Daoy (cell line): ENCODE results near the gene NDE1. TPM values are rescaled to one million over a fixed set of nuclear protein-coding genes. Genes with fewer than 3 reads are reported as not detected.
"Not testable (repeated sequence)": the region's sequence is repeated elsewhere in the genome, so short reads cannot be mapped to it uniquely, and the experiment has no call there.

Experiments
- DNase-seq: peaks from one replicate; pipeline ENCODE4 v3.0.0-alpha.2; 2015; ENCODE audit warnings: low read depth
- total RNA-seq: library from RNA; depleted of rRNA; stranded (reverse); fragments of >200 nt; shearing (Covaris generic); gene quantifications from 2 replicates; pipeline ENCODE4 v1.2.3, GENCODE V29; 2014

The NDE1 gene
- total RNA-seq, 1 experiment from 2014 or later, result 42.7 TPM

DNA sequence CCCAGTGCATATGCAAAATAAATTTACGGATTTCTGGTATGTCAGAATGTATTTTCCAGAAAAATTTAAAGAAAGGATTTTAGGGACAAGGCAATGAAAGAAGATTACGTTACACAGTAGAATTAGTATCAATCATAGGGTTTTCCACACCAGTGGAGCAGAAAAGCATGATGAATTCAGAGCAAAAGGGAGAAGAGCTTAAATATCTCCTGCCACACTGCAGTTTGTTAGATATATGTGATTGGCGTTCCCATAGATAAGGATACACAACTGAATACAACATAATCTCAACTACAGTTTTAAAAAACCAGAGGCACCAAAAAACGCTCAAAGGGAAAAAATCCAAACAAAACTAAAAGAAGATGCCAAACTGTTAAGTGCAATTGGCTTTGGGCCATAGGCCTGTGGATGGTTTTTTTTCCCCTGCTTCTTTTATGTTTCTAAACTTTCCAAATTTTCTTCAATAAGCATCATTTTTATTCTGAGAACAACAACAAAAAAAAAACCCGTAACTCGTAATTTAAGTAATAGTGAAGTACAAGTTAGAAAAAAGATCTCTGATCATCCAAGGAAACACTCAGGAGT lies 29.3 kb upstream of the NDE1 start:
- DNase-seq, result no peak

- DNase-seq, result no peak
Measured at GRCh38 chr16:15621456-15621855, 28.6 kb upstream of the NDE1 start.

- no peak for DNase-seq
Measured at GRCh38 chr16:15621889-15622288, 28.2 kb upstream of the NDE1 start.

DNA sequence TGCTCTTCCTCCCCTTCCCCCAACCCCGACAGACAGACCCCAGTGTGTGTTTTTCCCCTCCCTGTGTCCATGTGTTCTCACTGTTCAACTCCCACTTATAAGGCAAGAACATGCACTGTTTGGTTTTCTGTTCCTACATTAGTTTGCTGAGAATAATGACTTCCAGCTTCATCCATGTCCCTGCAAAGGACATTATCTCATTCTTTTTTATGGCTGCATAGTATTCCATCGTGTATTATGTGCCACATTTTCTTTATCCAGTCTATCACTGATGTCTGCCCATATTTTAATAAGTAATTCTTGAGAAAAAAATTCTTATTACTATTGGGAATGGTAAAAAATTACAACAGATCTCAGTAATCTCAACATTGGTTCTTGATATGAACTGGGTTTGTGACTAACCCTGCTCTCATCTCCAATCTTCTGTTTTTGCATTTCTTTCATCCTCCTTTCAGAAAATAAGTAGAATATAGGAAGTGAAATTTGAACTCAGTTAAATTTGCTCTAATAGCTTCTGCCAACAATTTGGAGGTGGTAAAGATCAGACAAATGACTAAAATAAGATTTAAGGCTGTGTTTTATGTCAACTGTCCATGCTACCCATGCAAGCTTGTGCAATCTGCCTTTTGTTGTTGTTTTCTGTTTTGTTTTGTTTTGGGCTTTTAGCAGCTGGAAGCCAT lies 18.2 kb upstream of the NDE1 start:
- no peak for DNase-seq

DNA sequence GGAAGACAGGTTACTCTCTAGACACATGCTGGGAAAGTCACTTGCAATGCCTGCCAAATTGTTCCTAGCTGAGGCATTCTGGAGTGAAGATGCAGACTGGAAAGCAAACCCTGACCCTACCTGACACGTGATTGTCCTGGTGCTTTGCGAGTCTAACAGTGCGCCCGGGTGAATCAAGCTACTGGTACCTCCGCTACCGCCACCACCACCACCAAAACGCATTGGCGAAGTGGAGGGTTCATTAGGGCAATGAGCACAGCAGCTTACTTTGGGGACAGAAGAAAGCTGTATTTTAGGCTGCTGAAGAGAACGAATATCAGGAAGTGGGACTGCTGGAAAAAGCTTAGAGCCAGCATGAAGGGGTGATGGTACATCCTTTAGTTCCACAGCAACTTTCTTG lies 14.1 kb upstream of the NDE1 start:
- DNase-seq, result no peak

- no peak for DNase-seq
Measured at GRCh38 chr16:15636392-15636873, 13.6 kb upstream of the NDE1 start.

- no peak for DNase-seq
Measured at GRCh38 chr16:15639061-15639568, 10.9 kb upstream of the NDE1 start.

DNA sequence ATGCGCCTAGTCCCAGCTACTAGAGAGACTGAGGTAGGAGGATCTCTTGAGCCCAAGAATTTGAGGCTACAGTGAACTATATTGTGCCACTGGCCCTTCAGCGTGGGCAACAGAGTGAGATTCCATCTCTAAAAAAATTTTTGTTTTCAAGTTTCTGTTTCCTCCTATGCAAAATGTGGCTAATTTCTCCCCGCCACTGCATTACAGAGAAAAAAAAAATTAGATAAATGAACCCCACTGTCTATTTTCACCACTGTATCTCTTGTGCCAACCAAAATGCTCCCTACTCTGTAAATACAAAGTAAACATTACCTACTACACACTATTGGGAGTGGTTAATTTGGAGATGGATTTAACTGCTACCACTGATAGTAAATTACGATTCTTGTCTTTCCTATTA lies 9.1 kb upstream of the NDE1 start:
- DNase-seq, result no peak

- no peak for DNase-seq
Measured at GRCh38 chr16:15641753-15642556, 8.1 kb upstream of the NDE1 start.

- DNase-seq, result peak; percentile 64
Measured at GRCh38 chr16:15642557-15643047, 7.4 kb upstream of the NDE1 start.

DNA sequence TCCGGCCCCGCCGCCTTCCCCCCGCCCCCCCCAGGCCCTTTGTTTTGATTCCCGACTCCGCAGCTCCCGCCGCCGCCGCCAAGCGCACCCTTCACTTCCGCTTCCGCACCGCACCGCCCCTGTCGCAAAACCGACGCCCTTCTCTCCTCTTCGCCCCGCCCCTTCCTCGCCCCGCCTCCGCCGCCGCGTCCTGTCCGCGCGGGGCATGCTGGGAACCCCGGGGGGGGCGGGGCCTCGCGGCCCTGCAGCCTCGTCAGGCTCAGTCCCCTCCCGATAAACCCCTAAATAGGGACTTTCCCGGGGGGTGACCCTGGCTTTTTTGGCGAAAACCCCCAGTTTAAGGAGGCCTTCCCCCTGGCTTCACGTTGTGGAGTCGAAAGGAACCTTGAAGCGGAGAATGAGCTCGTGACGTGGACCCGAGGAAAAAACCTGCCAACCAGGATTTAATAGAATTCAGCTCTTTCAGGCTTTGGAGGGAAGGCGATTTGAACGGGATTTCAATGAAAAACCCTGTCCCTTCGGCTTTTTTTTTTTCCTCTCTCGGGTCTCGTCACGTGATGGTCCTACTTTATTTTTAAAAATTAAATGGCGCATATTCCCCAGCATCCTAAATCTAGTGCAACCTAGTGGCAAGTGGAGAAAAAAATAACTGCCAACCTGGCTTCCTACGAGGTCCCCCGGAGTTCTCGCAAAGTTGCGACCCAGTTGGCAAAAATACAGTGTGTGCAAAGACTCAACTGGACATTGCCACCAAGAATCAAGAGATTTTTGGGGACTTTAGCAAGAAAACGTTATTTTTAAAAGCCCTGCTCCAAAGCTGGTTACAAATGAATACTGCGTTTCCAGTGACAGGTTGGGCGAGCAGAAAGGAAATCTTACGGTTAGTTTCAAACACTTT lies 6.7 kb upstream of the NDE1 start, which contains the start of gene MARF1:
Gene MARF1, minus strand, starts transcription at position 107 of the 898 bp plus-strand sequence. CDS start 3,921 bp downstream, outside the sequence.
- DNase-seq, result peak; percentile 99

DNA sequence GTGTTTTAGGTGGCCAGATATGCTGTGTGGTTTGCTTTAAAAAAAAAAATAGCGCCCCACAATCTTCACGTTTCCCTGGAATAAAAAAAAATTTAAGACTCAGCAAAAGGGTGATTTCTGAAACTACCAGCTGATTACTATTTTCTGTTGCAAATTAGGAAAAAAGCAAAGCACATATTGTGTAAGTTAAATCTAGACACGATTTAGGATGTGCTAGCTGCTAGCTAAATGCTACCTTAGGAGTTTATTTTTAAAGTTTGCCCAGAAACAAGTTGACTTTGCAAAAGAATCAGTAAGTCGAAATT lies 6.1 kb upstream of the NDE1 start:
- DNase-seq, result no peak

- peak; percentile 46 for DNase-seq
Measured at GRCh38 chr16:15644267-15644961, 5.6 kb upstream of the NDE1 start.

GRCh38 chr16:15644962-15645465 lies 5.0 kb upstream of the NDE1 start:
- peak; percentile 93 for DNase-seq

GRCh38 chr16:15646557-15647293 lies 3.3 kb upstream of the NDE1 start:
- DNase-seq, result not testable (repeated sequence)

DNA sequence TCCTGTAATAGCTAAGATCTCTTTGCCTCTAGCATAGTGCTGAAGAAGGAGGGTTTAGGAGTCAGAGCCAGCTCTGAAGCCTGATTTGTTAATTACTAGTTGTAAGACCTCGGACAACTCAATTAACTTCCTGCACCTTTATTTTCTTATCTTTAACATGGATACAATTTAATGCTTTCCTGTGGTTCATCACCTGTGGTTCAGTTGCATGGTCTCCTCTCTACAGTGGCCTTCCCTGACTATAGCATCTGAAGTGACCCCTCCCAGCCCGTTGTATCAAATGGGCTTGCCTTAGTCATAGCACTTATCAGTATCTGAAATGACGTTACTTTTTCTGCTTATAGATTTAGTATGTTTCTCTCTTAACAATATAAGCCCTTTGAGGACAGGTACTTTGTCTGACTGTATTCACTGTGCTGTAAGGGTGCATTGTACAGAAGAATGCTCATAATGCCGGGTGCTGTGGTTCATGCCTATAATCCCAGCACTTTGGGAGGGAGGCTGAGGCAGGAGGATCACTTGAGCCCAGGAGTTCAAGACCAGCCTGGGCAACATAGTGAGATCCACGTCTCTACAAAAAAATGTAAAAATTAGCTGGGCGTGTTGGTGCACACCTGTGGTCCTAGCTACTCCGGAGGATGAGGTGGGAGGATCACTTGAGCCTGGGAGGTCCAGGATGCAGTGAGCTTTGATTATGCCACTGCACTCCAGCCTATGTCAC lies 2.6 kb upstream of the NDE1 start:
- DNase-seq, result no peak

DNA sequence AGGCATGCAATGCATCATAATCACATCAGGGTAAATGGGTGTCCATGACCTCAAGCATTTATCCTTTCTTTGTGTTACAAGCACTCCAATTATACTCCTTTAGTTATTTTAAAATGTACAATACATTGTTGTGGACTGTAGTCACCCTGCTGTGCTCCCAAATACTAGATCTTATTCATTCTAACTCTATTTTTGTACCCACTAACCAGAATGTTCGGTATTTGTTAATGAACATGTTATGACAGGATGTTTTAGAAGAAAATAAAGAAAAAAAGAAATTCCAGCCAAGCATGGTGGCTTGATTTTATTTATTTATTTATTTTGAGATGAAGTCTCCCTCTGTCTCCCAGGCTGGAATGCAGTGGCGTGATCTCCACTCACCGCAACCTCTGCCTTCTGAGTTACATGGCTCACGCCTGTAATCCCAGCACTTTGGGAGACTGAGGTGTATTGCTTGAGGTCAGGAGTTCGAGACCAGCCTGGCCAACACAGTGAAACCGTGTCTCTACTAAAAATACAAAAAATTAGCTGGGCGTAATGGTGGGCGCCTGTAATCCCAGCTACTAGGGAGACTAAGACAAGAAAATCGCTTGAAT lies 1.8 kb upstream of the NDE1 start:
- DNase-seq, result no peak

DNA sequence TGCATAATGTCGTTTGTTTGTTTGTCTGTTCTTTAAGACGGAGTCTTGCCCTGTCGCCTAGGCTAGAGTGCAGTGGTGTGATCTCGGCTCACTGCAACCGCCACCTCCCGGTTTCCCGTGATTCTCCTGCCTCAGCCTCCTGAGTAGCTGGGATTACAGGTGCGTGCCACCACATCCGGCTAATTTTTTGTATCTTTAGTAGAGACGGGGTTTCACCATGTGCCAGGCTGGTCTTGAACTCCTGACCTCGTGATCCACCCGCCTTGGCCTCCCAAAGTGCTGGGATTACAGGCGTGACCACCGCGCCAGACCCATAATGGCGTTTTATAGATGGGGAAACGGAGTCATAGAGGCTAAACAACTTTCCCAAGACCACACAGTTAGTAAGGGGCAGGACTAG lies 734 bp upstream of the NDE1 start:
- DNase-seq, result not testable (repeated sequence)

GRCh38 chr16:15649727-15650018 lies 372 bp upstream of the NDE1 start:
- no peak for DNase-seq
